Measurements from ENCODE around the gene TUFT1. TPM values are rescaled to one million over a fixed set of nuclear protein-coding genes. Genes with fewer than 3 reads are reported as not detected.

TUFT1 gene
- total and polyA plus RNA-seq, 2 of the 13 experiments (the other 11 are each of a cell fraction or from before 2014, with no cell fraction given), result 6.4 to 7.3 TPM

GRCh38 chr1:151578941-151579340, 38.8 kb downstream of the TUFT1 start:
- CTCF ChIA-PET (ENCODE audit: low intra/inter-chr PET ratio, low total read pairs), result no interaction called here
- 100% methylated on average over 1 of the region's 1 CpG for WGBS (ENCODE audit: low lambda C conversion rate)
- Histone ChIP-seq H3K9ac (ENCODE audit: insufficient read depth, low read depth, low read length) (no peak overlapping the region), H3K27me3 (ENCODE audit: control insufficient read depth in 1 of 2, insufficient read depth in 2 of 2, low read length in 2 of 2) (no peaks in the 10 kb centered on the region), H3K36me3 (replicated peaks in 1 of 2; ENCODE audit: control insufficient read depth in 1 of 2, insufficient read depth in 2 of 2, low read length in 2 of 2) (peaks cover 11 to 27% of the 10 kb centered on the region in 2 experiments), H3K79me2 (ENCODE audit: insufficient read depth, low read length) (no peaks in the 10 kb centered on the region), H3K4me2 (ENCODE audit: low read depth, low read length) (no peak overlapping the region), H3K9me3 (ENCODE audit: low read length) (no peaks in the 10 kb centered on the region), H3K4me1 (ENCODE audit: insufficient read depth, low read length) (no peaks in the 10 kb centered on the region), H3K27ac (ENCODE audit: extremely low read length, insufficient read depth, low read length) (no peak overlapping the region), H3K4me3 (replicated peaks in 1 of 3; ENCODE audit: insufficient read depth in 1 of 3, low read depth in 2 of 3, low read length in 3 of 3) (no peak overlapping the region), H4K20me1 (ENCODE audit: insufficient read depth, low read length) (no peaks in the 10 kb centered on the region), H2AFZ (ENCODE audit: low read length) (no peak overlapping the region)
- DNase-seq (ENCODE audit: low spot score) (no peak), ATAC-seq (no peak), FAIRE-seq (no peak)
- POLR2A ChIA-PET, result interaction anchor here (2.7 kb wide), 1 partner anchor 39 kb away, joined by 12 read pairs; the partner anchor contains the start of gene TUFT1
- intact Hi-C loops (cut with micrococcal nuclease; ENCODE audit: unreplicated experiment) (no loop called here), in situ Hi-C loops (cut with HindIII; ENCODE audit: extremely low pct_ligation_motif_present, low pct_unique_long_range_greater_than_20kb) (no loop called here)
- no peak for TF ChIP-seq ZFAT (CRISPR knock-in tag; conservative IDR thresholded peaks at IDR 0.05)
- no TSS peak for BruUV-seq (replicated peaks)

- peaks cover 10 to 21% of the 10 kb centered on the region in 2 experiments for H3K36me3 ChIP-seq (replicated peaks in 1 of 2; ENCODE audit: control insufficient read depth in 1 of 2, insufficient read depth in 2 of 2, low read length in 2 of 2)
- H3K4me1 ChIP-seq (ENCODE audit: insufficient read depth, low read length), result no peaks in the 10 kb centered on the region
- no peak overlapping the region for H3K27ac ChIP-seq (ENCODE audit: extremely low read length, insufficient read depth, low read length)
- 86% methylated on average over 8 of the region's 8 CpGs for WGBS (ENCODE audit: low lambda C conversion rate)
- DNase-seq (ENCODE audit: low spot score) (no peak), FAIRE-seq (no peak), ATAC-seq (no peak)
- ChIA-PET POLR2A (no interaction called here), CTCF (ENCODE audit: low intra/inter-chr PET ratio, low total read pairs) (no interaction called here)
- H2AFZ ChIP-seq (ENCODE audit: low read length), result no peak overlapping the region
- no peak overlapping the region for H3K4me2 ChIP-seq (ENCODE audit: low read depth, low read length)
- no peak for TF ChIP-seq TEF (CRISPR knock-in tag; IDR thresholded peaks at IDR 0.05)
- no peaks in the 10 kb centered on the region for H4K20me1 ChIP-seq (ENCODE audit: insufficient read depth, low read length)
- no peaks in the 10 kb centered on the region for H3K27me3 ChIP-seq (ENCODE audit: control insufficient read depth in 1 of 2, insufficient read depth in 2 of 2, low read length in 2 of 2)
- no peak overlapping the region for H3K4me3 ChIP-seq (replicated peaks in 1 of 3; ENCODE audit: insufficient read depth in 1 of 3, low read depth in 2 of 3, low read length in 3 of 3)
- H3K79me2 ChIP-seq (ENCODE audit: insufficient read depth, low read length), result no peaks in the 10 kb centered on the region
- no TSS peak for BruUV-seq (replicated peaks)
- intact Hi-C loops (cut with micrococcal nuclease; ENCODE audit: unreplicated experiment), result no loop called here
- in situ Hi-C loops (cut with HindIII; ENCODE audit: extremely low pct_ligation_motif_present, low pct_unique_long_range_greater_than_20kb), result no loop called here
- H3K9me3 ChIP-seq (ENCODE audit: low read length), result no peaks in the 10 kb centered on the region
- no peak overlapping the region for H3K9ac ChIP-seq (ENCODE audit: insufficient read depth, low read depth, low read length)
These were observed 39.5 kb downstream of the TUFT1 start for GRCh38 chr1:151579436-151580225.
